HFFc6 (cell line): ENCODE data around the gene IGFL2. TPM values are rescaled to one million over a fixed set of nuclear protein-coding genes. Genes with fewer than 3 reads are reported as not detected.
"Not testable (repeated sequence)": the region's sequence is repeated elsewhere in the genome, so short reads cannot be mapped to it uniquely, and the experiment has no call there.

ENCODE experiments used
- DNase-seq: peaks from one replicate; pipeline ENCODE4 v3.0.0-alpha.2; 2018
- H3K27ac Mint-ChIP-seq: 2 replicates; pipeline ENCODE4 v1.8.0; 2020; ENCODE audit warnings: mild to moderate bottlenecking, mixed read lengths
- H3K27me3 Mint-ChIP-seq: 2 replicates; pipeline ENCODE4 v1.8.0; 2021; ENCODE audit warnings: mild to moderate bottlenecking, moderate library complexity, mixed read lengths; ENCODE audit not compliant: insufficient read depth
- H3K36me3 Mint-ChIP-seq: 2 replicates; pipeline ENCODE4 v1.8.0; 2021; ENCODE audit warnings: low read depth, mixed read lengths
- H3K4me1 Mint-ChIP-seq: 2 replicates; pipeline ENCODE4 v1.8.0; 2020; ENCODE audit warnings: low read depth, mixed read lengths
- H3K4me3 Mint-ChIP-seq: 2 replicates; pipeline ENCODE4 v1.8.0; 2020; ENCODE audit warnings: mild to moderate bottlenecking, moderate library complexity, mixed read lengths
- H3K9me3 Mint-ChIP-seq: 2 replicates; pipeline ENCODE4 v1.8.0; 2020; ENCODE audit warnings: mild to moderate bottlenecking, mixed read lengths
- total RNA-seq, 6 experiments: library from RNA; stranded (reverse); fragmentation: NEBNext Ultra II Directional; extraction: Animal tissue kit (Norgen Biotek cat#: 25700); gene quantifications; 2 replicates in 1 of 6; 3 replicates in 5 of 6; pipeline ENCODE4 v1.2.3, GENCODE V29; 2021
- TF ChIP-seq, protein P1 (sequence below): fragments of 200-600 bp; sonication (generic); IDR thresholded peaks from 2 replicates; pipeline ENCODE4 v1.5.0; 2021; ENCODE audit warnings: antibody characterized with exemption, mild to moderate bottlenecking

IGFL2 gene
- total RNA-seq, 6 experiments from 2014 or later: not detected

DNA sequence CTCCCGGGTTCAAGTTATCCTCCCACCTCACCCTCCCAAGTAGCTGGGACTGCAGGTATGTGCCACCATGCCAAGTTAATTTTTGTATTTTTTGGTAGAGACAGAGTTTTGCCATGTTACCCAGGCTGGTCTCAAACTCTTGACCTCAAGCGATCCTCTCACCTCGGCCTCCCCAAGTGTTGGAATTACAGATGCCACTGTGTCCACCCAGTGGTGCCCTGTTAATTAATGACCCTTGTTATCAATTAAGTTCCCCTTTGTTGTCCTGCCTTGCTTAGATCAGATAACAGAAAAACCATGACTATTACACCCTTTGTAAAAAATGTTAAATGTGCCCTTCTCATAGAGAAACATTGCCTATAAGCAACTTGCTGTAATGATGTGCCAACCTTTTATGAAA, 47.1 kb downstream of the IGFL2 start:
- H3K27ac Mint-ChIP-seq: no peak overlapping the region
- no peak overlapping the region for H3K4me3 Mint-ChIP-seq
- H3K36me3 Mint-ChIP-seq: no peaks in the 10 kb centered on the region
- H3K4me1 Mint-ChIP-seq: peaks cover 17% of the 10 kb centered on the region
- TF ChIP-seq, protein P1, sequence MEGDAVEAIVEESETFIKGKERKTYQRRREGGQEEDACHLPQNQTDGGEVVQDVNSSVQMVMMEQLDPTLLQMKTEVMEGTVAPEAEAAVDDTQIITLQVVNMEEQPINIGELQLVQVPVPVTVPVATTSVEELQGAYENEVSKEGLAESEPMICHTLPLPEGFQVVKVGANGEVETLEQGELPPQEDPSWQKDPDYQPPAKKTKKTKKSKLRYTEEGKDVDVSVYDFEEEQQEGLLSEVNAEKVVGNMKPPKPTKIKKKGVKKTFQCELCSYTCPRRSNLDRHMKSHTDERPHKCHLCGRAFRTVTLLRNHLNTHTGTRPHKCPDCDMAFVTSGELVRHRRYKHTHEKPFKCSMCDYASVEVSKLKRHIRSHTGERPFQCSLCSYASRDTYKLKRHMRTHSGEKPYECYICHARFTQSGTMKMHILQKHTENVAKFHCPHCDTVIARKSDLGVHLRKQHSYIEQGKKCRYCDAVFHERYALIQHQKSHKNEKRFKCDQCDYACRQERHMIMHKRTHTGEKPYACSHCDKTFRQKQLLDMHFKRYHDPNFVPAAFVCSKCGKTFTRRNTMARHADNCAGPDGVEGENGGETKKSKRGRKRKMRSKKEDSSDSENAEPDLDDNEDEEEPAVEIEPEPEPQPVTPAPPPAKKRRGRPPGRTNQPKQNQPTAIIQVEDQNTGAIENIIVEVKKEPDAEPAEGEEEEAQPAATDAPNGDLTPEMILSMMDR: no peak
- no peaks in the 10 kb centered on the region for H3K9me3 Mint-ChIP-seq
- DNase-seq: no peak
- peaks cover 57% of the 10 kb centered on the region for H3K27me3 Mint-ChIP-seq

DNA sequence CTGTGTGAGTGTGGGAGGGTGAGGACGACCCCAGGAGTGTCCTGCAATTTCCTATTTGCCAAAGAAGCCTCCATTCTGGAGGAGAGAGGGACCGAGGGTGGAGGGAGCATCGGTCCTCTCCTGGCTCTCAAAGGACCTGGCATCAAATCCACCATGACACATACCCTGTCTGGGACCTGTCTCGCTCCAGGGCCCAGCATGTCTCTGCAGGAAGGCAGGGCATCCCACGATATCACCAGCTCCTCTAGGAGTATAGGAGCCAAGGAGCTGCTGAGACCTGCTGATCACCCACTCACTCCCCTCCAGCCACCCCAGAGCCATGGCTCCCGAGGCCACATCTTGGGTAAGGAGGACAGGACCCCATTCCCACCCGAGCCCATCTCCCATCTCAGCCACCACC, 47.9 kb downstream of the IGFL2 start:
- H3K27ac Mint-ChIP-seq, H3K36me3 Mint-ChIP-seq, H3K4me3 Mint-ChIP-seq, H3K9me3 Mint-ChIP-seq, DNase-seq: not testable (repeated sequence)
- Mint-ChIP-seq H3K27me3 (peaks cover 55% of the 10 kb centered on the region), H3K4me1 (peaks cover 17% of the 10 kb centered on the region)

DNA sequence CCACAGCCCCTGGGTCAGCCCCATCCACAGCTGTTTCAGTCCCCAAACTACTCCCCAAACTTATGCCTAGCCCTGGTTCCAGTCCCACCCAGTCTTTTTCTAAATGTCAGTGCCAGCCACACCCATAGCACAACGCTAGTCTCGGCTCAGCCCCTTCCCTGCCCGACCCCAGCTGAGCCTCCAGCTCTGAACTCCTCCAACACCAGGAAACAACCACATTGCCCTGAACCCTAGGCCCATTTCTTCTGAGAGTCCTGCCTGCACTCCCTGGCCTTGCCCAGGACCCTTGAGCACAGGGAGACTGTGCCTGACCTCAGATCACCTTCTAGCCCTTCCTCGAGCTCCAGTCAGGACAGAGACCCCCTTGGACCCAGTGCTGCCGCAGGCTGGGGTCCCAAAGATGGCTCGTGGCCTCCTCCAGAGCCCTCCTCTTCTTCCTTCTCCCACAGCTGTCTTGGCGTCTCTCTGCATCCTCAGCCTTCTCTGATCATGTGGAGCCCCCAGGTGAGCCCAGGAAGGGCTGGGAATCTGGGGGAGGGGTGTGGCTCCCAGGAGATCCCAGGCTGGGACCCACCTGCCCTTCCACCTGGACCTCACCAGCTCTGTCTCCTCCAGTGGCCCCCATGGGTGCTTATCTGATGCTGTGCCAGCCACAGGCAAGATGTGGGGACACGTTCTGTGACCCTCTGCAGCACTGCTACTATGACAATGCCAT, 48.5 kb downstream of the IGFL2 start:
- no peak overlapping the region for H3K4me3 Mint-ChIP-seq
- TF ChIP-seq, protein P1: no peak
- H3K27ac Mint-ChIP-seq: no peak overlapping the region
- H3K9me3 Mint-ChIP-seq: no peaks in the 10 kb centered on the region
- no peaks in the 10 kb centered on the region for H3K36me3 Mint-ChIP-seq
- peaks cover 56% of the 10 kb centered on the region for H3K27me3 Mint-ChIP-seq
- no peak for DNase-seq
- H3K4me1 Mint-ChIP-seq: peaks cover 21% of the 10 kb centered on the region

DNA sequence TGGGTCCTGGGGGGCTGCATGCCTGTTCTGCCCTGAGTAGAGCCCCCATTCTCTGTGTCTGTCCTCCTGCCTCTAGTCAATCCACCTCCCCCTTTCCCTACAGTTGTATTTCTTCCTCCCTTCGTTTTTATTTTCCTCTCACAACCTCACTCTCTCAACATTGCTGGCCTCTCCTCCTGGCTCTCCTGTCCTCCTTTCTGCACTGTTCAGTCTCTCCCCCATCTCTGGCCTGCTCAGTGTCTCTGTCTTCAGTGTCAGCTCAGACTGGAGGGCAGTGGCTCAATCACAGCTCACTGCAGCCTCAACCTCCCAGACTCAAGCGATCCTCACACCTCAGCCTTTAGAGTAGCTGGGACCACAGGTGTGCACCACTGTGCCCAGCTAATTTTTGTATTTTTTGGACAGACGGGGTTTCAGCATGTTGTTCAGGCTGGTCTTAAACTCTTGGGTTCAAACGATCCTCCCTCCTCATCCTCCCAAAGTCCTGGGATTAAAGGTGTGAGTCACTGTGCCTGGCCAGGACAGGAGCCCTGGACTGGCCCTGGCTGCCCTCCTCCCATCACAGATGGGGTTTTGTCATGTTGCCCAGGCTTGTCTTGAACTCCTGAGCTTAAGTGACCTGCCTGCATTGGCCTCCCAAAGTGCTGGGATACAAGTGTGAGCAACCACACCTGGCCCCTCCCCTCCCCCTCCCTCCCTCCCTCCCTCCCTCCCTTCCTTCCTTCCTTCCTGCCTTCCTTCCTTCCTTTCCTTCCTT, 49.5 kb downstream of the IGFL2 start:
- Mint-ChIP-seq H3K27me3 (peaks cover 62% of the 10 kb centered on the region), H3K36me3 (no peaks in the 10 kb centered on the region), H3K4me1 (peaks cover 31% of the 10 kb centered on the region), H3K9me3 (no peaks in the 10 kb centered on the region), H3K27ac (no peak overlapping the region), H3K4me3 (no peak overlapping the region)
- DNase-seq: no peak
- TF ChIP-seq, protein P1: no peak

DNA sequence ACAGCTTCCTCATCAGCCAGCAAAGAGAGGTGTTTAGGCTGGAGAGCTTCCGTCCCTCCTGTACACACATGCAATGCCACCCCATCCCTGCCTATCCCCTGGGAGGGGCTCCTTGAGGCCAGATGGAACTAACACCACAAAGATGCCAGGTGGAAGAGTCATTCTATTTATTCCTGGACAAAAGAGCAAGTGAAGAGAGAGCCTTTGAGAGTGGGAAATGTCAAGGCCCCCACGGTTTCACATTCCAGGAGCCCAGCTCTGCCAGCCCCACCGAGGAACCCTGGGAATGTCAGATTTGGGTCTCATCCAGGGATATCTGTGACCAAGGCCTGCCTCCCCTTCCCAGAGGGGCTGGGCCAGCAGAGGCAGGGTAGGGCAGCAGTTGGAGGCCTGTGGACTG, 50.7 kb downstream of the IGFL2 start:
- H3K4me3 Mint-ChIP-seq: no peak overlapping the region
- no peaks in the 10 kb centered on the region for H3K36me3 Mint-ChIP-seq
- no peaks in the 10 kb centered on the region for H3K9me3 Mint-ChIP-seq
- TF ChIP-seq, protein P1: no peak
- no peak for DNase-seq
- H3K4me1 Mint-ChIP-seq: peaks cover 25% of the 10 kb centered on the region
- H3K27me3 Mint-ChIP-seq: peaks cover 70% of the 10 kb centered on the region
- no peak overlapping the region for H3K27ac Mint-ChIP-seq
